GM06990 (cell line): ENCODE data around the gene STAT2.

Source experiments
- DNase-seq: peaks from one replicate; pipeline ENCODE4 v3.0.0-alpha.2; 2011; ENCODE audit not compliant: insufficient read length; ENCODE audit errors: extremely low read depth
- H3K27me3 ChIP-seq: replicated peaks from 2 replicates; pipeline ENCODE4 v1.6.0; 2011; ENCODE audit warnings: low read length; ENCODE audit not compliant: control insufficient read depth, insufficient read depth
- H3K36me3 ChIP-seq: 2 replicates; pipeline ENCODE4 v1.5.1; 2011; ENCODE audit warnings: low read length; ENCODE audit not compliant: control insufficient read depth, insufficient read depth
- H3K4me3 ChIP-seq: replicated peaks from 2 replicates; pipeline ENCODE4 v1.5.1; 2011; ENCODE audit warnings: low read depth, mild to moderate bottlenecking, control low read depth, low read length
- TF ChIP-seq, protein P1 (sequence below): IDR thresholded peaks from 2 replicates; pipeline ENCODE4 v1.5.1; 2011; ENCODE audit warnings: low read length, control low read depth, mild to moderate bottlenecking, inconsistent platforms; ENCODE audit not compliant: insufficient read depth, poor library complexity, severe bottlenecking

Gene STAT2

DNA sequence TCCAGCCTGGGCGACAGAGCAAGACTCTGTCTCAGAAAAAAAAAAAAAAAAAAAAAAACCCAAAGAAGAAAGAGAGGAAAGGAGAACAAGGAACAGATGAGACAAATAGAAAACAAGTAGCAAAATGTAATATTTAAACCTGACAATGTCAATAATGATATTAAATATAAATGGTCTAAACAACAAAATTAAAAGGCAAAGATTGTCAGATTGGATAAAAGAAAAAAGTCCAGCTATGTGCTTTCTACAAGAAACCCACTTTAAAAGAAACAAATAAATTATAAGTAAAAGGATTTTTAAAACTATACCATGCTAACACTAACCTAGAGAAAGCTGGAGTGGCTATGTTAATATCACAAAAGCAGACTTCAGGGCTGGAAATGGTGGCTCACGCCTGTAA lies 32.4 kb upstream of the STAT2 start:
- H3K36me3 ChIP-seq, result no peaks in the 10 kb centered on the region
- no peak for DNase-seq
- no peak overlapping the region for H3K4me3 ChIP-seq
- H3K27me3 ChIP-seq, result no peaks in the 10 kb centered on the region
- TF ChIP-seq, protein P1, sequence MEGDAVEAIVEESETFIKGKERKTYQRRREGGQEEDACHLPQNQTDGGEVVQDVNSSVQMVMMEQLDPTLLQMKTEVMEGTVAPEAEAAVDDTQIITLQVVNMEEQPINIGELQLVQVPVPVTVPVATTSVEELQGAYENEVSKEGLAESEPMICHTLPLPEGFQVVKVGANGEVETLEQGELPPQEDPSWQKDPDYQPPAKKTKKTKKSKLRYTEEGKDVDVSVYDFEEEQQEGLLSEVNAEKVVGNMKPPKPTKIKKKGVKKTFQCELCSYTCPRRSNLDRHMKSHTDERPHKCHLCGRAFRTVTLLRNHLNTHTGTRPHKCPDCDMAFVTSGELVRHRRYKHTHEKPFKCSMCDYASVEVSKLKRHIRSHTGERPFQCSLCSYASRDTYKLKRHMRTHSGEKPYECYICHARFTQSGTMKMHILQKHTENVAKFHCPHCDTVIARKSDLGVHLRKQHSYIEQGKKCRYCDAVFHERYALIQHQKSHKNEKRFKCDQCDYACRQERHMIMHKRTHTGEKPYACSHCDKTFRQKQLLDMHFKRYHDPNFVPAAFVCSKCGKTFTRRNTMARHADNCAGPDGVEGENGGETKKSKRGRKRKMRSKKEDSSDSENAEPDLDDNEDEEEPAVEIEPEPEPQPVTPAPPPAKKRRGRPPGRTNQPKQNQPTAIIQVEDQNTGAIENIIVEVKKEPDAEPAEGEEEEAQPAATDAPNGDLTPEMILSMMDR, result no peak

DNA sequence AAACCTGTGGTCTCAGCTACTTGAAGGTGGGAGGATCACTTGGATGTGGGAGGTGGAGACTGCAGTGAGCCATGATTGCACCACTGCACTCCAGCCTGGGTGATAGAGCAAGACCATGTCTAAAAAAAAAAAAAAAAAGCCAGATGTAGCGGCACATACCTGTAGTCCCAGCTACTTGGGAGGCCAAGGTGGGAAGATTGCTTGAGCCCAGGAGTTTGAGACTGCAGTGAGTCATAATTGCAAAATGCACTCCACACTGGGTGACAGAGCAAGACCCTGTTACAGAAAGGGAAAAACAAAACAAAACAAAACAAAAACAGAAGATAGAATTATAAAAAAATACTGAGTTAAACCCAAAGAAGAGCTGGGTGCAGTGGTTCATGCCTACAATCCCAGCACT lies 31.8 kb upstream of the STAT2 start:
- TF ChIP-seq, protein P1, result no peak
- DNase-seq, result no peak
- no peaks in the 10 kb centered on the region for H3K36me3 ChIP-seq
- no peak overlapping the region for H3K4me3 ChIP-seq
- H3K27me3 ChIP-seq, result no peaks in the 10 kb centered on the region

DNA sequence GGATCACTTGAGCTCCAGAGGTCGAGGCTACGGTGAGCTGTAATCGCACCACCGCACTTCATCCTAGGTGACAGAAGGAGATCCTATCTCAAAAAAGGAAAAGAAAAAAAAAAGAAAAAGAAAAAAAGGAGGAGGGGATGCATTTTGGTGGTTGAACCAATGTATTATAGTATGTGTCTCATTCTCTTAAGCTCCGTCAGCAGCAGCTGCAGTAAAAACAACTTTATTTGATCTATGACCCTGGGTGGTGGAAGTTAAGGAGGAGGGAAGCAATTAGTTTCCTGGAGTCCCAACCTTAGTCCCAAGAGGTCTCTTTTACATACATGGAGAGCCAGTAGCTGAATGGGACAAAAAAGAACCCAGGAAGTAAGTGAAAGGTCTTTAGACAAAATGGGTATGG lies 29.5 kb upstream of the STAT2 start:
- Histone ChIP-seq H3K4me3 (no peak overlapping the region), H3K27me3 (no peaks in the 10 kb centered on the region), H3K36me3 (no peaks in the 10 kb centered on the region)
- DNase-seq, result no peak
- TF ChIP-seq, protein P1, result no peak

DNA sequence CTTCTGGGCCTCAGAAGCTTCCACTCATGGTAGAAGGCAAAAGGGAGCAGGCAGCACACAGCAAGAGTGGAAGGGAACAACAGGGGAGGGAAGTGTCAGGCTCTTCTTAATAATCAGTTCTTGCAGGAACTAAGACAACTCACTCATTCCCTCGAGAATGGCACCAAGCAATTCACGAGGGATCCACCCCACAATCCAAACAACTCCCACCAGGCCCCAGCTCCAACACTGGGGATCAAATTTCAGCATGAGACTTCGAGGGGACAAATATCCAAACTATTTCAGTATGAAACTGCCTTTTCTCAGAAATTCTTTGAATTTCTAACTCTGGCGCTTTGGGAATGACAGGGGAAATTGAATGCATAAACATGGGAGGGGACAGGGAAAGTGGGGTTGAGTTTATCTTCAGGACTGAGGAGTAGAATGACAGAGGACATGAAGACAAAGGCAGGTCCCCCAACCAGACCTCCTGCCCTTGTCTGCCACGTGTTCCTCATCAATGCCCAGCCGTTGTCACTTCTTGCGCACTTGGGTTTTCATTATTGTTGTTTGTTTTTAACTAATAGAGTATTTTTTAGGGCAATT lies 27.3 kb upstream of the STAT2 start:
- no peak for DNase-seq
- TF ChIP-seq, protein P1, result no peak
- Histone ChIP-seq H3K36me3 (no peaks in the 10 kb centered on the region), H3K4me3 (no peak overlapping the region), H3K27me3 (no peaks in the 10 kb centered on the region)

DNA sequence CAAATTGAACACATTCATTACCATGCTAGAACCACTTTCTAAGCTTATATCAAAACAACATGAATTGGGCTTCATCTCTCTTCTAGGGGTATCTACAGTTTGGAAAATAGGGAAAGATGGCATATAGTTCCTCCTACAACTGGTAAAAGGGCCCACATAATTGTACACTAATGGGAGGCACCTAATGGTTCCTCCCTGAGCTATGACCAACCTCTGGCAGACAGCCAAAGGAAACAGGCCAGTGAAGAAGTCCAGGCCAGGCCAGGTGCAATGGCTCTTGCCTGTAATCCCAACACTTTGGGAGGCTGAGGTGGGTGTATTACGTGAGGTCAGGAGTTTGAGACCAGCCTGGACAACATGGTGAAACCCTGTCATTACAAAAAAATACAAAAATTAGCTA lies 26.0 kb upstream of the STAT2 start:
- H3K27me3 ChIP-seq, result no peaks in the 10 kb centered on the region
- H3K4me3 ChIP-seq, result no peak overlapping the region
- TF ChIP-seq, protein P1, result no peak
- no peak for DNase-seq
- H3K36me3 ChIP-seq, result no peaks in the 10 kb centered on the region

DNA sequence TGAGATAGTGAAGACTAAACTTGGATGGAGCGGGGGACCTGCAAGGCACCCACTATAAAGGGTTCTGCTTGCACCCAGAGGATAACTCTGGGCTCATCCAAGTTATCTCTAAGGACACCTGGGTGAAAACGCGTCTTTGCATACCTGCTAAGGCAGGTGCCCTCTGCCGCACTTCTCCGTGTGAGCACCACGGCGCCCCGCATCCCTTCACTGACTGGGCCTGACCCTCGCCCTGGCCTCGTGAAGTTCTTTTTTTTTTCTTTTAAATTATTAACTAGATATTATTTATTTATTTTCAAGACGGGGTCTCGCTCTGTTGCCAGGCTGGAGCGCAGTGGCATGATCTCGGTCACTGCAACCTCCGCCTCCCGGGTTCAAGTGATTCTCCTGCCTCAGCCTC lies 22.7 kb upstream of the STAT2 start:
- TF ChIP-seq, protein P1, result no peak
- Histone ChIP-seq H3K27me3 (no peaks in the 10 kb centered on the region), H3K4me3 (no peak overlapping the region), H3K36me3 (no peaks in the 10 kb centered on the region)
- DNase-seq, result no peak
